Liver (tissue), 9 donors: ENCODE data around the gene DTNA. TPM values are rescaled to one million over a fixed set of nuclear protein-coding genes. Genes with fewer than 3 reads are reported as not detected.

Source experiments
- DNase-seq: peaks from one replicate; pipeline ENCODE4 v3.0.0-alpha.2; 2017; ENCODE audit warnings: low spot score
- H3K27ac ChIP-seq, 2 donors: one replicate each; pipeline ENCODE4 v1.7.0; 2013; ENCODE audit warnings: inconsistent platforms in 2 of 2, low read length in 2 of 2, control low read depth in 1 of 2, low read depth in 1 of 2, mild to moderate bottlenecking in 1 of 2
- H3K27me3 ChIP-seq, 4 donors: one replicate each; pipeline versions ENCODE4 v1.6.1 to v1.7.0; 2013; ENCODE audit warnings: low read length in 3 of 4, inconsistent platforms in 1 of 4, mild to moderate bottlenecking in 1 of 4, moderate library complexity in 1 of 4; ENCODE audit not compliant: control insufficient read depth in 4 of 4, insufficient read depth in 4 of 4
- H3K36me3 ChIP-seq, 4 donors: one replicate each; pipeline versions ENCODE4 v1.6.1 to v1.7.0; 2013; ENCODE audit warnings: low read length in 3 of 4, mild to moderate bottlenecking in 3 of 4, low read depth in 1 of 4, moderate library complexity in 1 of 4; ENCODE audit not compliant: control insufficient read depth in 4 of 4, insufficient read depth in 3 of 4
- H3K4me1 ChIP-seq, 4 donors: one replicate each; pipeline versions ENCODE4 v1.6.1 to v1.7.0; 2013; ENCODE audit warnings: low read length in 3 of 4, mild to moderate bottlenecking in 3 of 4, moderate library complexity in 1 of 4; ENCODE audit not compliant: control insufficient read depth in 4 of 4, insufficient read depth in 4 of 4
- H3K4me3 ChIP-seq, 3 donors: one replicate each; pipeline versions ENCODE4 v1.6.1 to v1.7.0; 2013; ENCODE audit warnings: low read length in 3 of 3, control low read depth in 1 of 3, low read depth in 1 of 3, mild to moderate bottlenecking in 1 of 3
- H3K9ac ChIP-seq, 2 donors: one replicate each; pipeline ENCODE4 v1.7.0; 2013; ENCODE audit warnings: low read length in 2 of 2, mild to moderate bottlenecking in 2 of 2, moderate library complexity in 2 of 2, control low read depth in 1 of 2, low read depth in 1 of 2
- H3K9me3 ChIP-seq, 4 donors: one replicate each; pipeline versions ENCODE4 v1.6.1 to v1.7.0; 2013; ENCODE audit warnings: low read length in 3 of 4; ENCODE audit not compliant: control insufficient read depth in 4 of 4
- CTCF ChIP-seq: fragments of 150-350 bp; IDR thresholded peaks from 2 replicates; pipeline ENCODE4 v1.5.1; 2017; ENCODE audit warnings: improper control_type of control experiment, low read depth, low read length; ENCODE audit not compliant: missing input control
- FOXA2 ChIP-seq: IDR thresholded peaks from 2 replicates; pipeline ENCODE4 v1.6.1; 2016; ENCODE audit warnings: antibody characterized with exemption
- NR2F2 ChIP-seq: IDR thresholded peaks from 2 replicates; pipeline ENCODE4 v1.6.1; 2016; ENCODE audit warnings: antibody characterized with exemption
- RAD21 ChIP-seq, 2 donors: IDR thresholded peaks; 2 replicates each; pipeline ENCODE4 v1.6.1; 2016; ENCODE audit warnings: antibody characterized with exemption in 2 of 2, mild to moderate bottlenecking in 2 of 2
- SP1 ChIP-seq: IDR thresholded peaks from 2 replicates; pipeline ENCODE4 v1.6.1; 2018; ENCODE audit warnings: antibody characterized with exemption, mild to moderate bottlenecking
- TAF1 ChIP-seq: conservative IDR thresholded peaks from 2 replicates; pipeline ENCODE4 v1.6.1; 2016; ENCODE audit warnings: antibody characterized with exemption, mild to moderate bottlenecking
- YY1 ChIP-seq: IDR thresholded peaks from 2 replicates; pipeline ENCODE4 v1.6.1; 2016; ENCODE audit warnings: antibody characterized with exemption, mild to moderate bottlenecking
- WGBS: extraction: QIAGEN DNeasy Blood & Tissue Kit; methylation state at CpG from one replicate; pipeline ENCODE4 v1.1.7; 2013; 5-methylcytosine and 5-hydroxymethylcytosine counted together
- polyA plus RNA-seq, 2 donors: library from polyadenylated mRNA; stranded (reverse) in 1 of 2; unstranded in 1 of 2; fragments of 200-250 nt in 1 of 2; fragments of >200 nt in 1 of 2; fragmentation: Nextera tagmentation in 1 of 2; extraction: Ambion mirVana in 1 of 2; gene quantifications; one replicate each; pipeline versions ENCODE4 v1.2.1 to v1.2.3, GENCODE V29; 2013 to 2015
- total RNA-seq, 2 donors: library from RNA; depleted of rRNA; stranded (reverse); fragments of >200 nt; gene quantifications; one replicate each; pipeline ENCODE4 v1.2.3, GENCODE V29; 2014
- TF ChIP-seq, protein P1 (sequence below): IDR thresholded peaks from 2 replicates; pipeline ENCODE4 v1.6.1; 2016; ENCODE audit warnings: antibody characterized with exemption, mild to moderate bottlenecking
- TF ChIP-seq, protein P2 (sequence below): IDR thresholded peaks from 2 replicates; pipeline ENCODE4 v1.6.1; 2016; ENCODE audit warnings: antibody characterized with exemption
- donor health status: healthy.
- donor health status: healthy.
- donor health status: healthy.
- donor health status: healthy.
- donor health status: healthy.

The DTNA gene
- total and polyA plus RNA-seq, 4 donors, result 0.33 to 3.2 (median 1.4) TPM

- TF ChIP-seq, protein P1, sequence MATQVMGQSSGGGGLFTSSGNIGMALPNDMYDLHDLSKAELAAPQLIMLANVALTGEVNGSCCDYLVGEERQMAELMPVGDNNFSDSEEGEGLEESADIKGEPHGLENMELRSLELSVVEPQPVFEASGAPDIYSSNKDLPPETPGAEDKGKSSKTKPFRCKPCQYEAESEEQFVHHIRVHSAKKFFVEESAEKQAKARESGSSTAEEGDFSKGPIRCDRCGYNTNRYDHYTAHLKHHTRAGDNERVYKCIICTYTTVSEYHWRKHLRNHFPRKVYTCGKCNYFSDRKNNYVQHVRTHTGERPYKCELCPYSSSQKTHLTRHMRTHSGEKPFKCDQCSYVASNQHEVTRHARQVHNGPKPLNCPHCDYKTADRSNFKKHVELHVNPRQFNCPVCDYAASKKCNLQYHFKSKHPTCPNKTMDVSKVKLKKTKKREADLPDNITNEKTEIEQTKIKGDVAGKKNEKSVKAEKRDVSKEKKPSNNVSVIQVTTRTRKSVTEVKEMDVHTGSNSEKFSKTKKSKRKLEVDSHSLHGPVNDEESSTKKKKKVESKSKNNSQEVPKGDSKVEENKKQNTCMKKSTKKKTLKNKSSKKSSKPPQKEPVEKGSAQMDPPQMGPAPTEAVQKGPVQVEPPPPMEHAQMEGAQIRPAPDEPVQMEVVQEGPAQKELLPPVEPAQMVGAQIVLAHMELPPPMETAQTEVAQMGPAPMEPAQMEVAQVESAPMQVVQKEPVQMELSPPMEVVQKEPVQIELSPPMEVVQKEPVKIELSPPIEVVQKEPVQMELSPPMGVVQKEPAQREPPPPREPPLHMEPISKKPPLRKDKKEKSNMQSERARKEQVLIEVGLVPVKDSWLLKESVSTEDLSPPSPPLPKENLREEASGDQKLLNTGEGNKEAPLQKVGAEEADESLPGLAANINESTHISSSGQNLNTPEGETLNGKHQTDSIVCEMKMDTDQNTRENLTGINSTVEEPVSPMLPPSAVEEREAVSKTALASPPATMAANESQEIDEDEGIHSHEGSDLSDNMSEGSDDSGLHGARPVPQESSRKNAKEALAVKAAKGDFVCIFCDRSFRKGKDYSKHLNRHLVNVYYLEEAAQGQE, result no peak
- TF ChIP-seq YY1 (peak; percentile 50), TAF1 (no peak), FOXA2 (no peak), RAD21 (IDR thresholded peaks at IDR 0.05) (peak in 1 of 2 donors; percentile 7), NR2F2 (no peak)
- TF ChIP-seq, protein P2, sequence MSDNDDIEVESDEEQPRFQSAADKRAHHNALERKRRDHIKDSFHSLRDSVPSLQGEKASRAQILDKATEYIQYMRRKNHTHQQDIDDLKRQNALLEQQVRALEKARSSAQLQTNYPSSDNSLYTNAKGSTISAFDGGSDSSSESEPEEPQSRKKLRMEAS, result no peak
Measured at GRCh38 chr18:34808389-34808788, 98.3 kb downstream of the DTNA start (continued).

GRCh38 chr18:34809451-34810072 lies 99.5 kb downstream of the DTNA start:
- WGBS, result 71% methylated on average over 6 of the region's 6 CpGs
- no peak overlapping the region for H3K27ac ChIP-seq

More at GRCh38 chr18:34809451-34810072, 99.5 kb downstream of the DTNA start:
- H3K4me3 ChIP-seq, result no peak overlapping the region
- no peak for DNase-seq
- TF ChIP-seq, protein P1, result no peak
- TF ChIP-seq TAF1, result no peak
- no peak for TF ChIP-seq CTCF
- no peak for TF ChIP-seq YY1
- TF ChIP-seq SP1, result no peak
- peak in 1 of 2 donors; percentile 13 for TF ChIP-seq RAD21 (IDR thresholded peaks at IDR 0.05)
- no peak overlapping the region for H3K9ac ChIP-seq
- H3K36me3 ChIP-seq, result no peaks in the 10 kb centered on the region
- H3K9me3 ChIP-seq, result no peaks in the 10 kb centered on the region
- H3K27me3 ChIP-seq, result no peaks in the 10 kb centered on the region
- H3K4me1 ChIP-seq, result peaks cover 0 to 6% (median 4%) of the 10 kb centered on the region in 4 donors
